ENCODE data around the gene TRIM69. TPM values are rescaled to one million over a fixed set of nuclear protein-coding genes. Genes with fewer than 3 reads are reported as not detected.

Gene TRIM69
- total and polyA plus RNA-seq, 2 of the 8 experiments (the other 6 are each of a cell fraction or from before 2014, with no cell fraction given) = 4.3 to 6.2 TPM

DNA sequence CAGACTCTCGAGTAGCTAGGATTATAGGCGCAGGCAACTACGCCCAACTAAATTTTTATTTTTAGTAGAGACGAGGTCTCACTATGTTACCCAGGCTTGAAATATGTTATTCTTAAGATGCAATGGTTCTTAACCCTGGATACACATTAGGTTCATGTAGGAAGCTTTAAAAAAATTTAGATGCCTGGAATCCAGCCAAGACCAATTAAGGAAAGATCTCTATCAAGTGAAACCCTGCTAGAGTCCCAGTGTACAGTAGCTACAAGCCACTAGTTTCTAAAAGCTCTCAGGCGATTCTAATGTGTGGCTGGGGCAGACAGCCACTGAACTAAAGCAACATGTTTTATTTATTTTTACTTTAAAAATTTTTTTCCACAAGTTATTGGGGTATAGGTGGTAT is 33.2 kb downstream of the TRIM69 start:
- POLR2A ChIA-PET (ENCODE audit: partially characterized antibody) = no interaction called here
- no peak overlapping the region for H2BK15ac ChIP-seq (ENCODE audit: low read length)

More for the DNA sequence above, 33.2 kb downstream of the TRIM69 start:
- Histone ChIP-seq H2BK20ac (ENCODE audit: low read length) (no peak overlapping the region), H3K56ac (replicated peaks; ENCODE audit: insufficient read length, low read depth, low read length) (no peak overlapping the region), H3K18ac (ENCODE audit: extremely low read depth, low read length) (no peak overlapping the region), H4K5ac (ENCODE audit: insufficient read length, low read depth, low read length) (no peak overlapping the region), H3K36me3 (ENCODE audit: control insufficient read depth in 2 of 4, insufficient read depth in 4 of 4, low read length in 3 of 4) (no peaks in the 10 kb centered on the region), H2BK120ac (replicated peaks; ENCODE audit: low read depth, low read length) (no peak overlapping the region), H2AK5ac (ENCODE audit: low read depth, low read length) (no peak overlapping the region), H3K4me3 (ENCODE audit: extremely low read depth in 1 of 4, insufficient read depth in 2 of 4, low read depth in 3 of 4, low read length in 4 of 4) (no peak overlapping the region), H2AFZ (ENCODE audit: low read length) (no peak overlapping the region), H3K14ac (ENCODE audit: insufficient read length) (no peak overlapping the region), H3K23ac (ENCODE audit: insufficient read length) (no peak overlapping the region), H2BK12ac (ENCODE audit: low read depth, low read length) (no peak overlapping the region), H3K4me1 (replicated peaks in 1 of 4; ENCODE audit: control insufficient read depth in 3 of 4, insufficient read depth in 4 of 4, low read length in 3 of 4) (no peaks in the 10 kb centered on the region), H3K9me3 (ENCODE audit: insufficient read depth in 2 of 2, low read depth in 1 of 2, low read length in 1 of 2) (0 out of 4 replicates have a peak, but pooled peaks cover 0 to 4% of the 10 kb centered on the region in 2 experiments), H4K20me1 (replicated peaks in 1 of 2; ENCODE audit: control insufficient read depth in 1 of 2, insufficient read depth in 2 of 2, low read length in 2 of 2) (no peaks in the 10 kb centered on the region), H4K8ac (ENCODE audit: extremely low read depth, insufficient read depth, low read length) (no peak overlapping the region), H2BK5ac (ENCODE audit: low read depth, low read length) (no peak overlapping the region), H3K27ac (ENCODE audit: low read depth, low read length) (no peak overlapping the region), H3K4ac (replicated peaks; ENCODE audit: insufficient read length, low read depth, low read length) (no peak overlapping the region), H3K4me2 (ENCODE audit: insufficient read depth in 1 of 2, low read depth in 2 of 2, low read length in 2 of 2) (no peak overlapping the region), H3K9ac (replicated peaks in 1 of 4; ENCODE audit: extremely low read depth in 1 of 4, low read depth in 3 of 4, low read length in 3 of 4) (no peak overlapping the region), H3K79me1 (ENCODE audit: low read depth, low read length) (no peaks in the 10 kb centered on the region), H3K79me2 (ENCODE audit: control insufficient read depth in 1 of 2, insufficient read depth in 2 of 2, low read length in 2 of 2) (no peaks in the 10 kb centered on the region), H4K91ac (replicated peaks; ENCODE audit: insufficient read length, low read length) (no peak overlapping the region), H3K27me3 (replicated peaks in 1 of 4; ENCODE audit: control insufficient read depth in 3 of 4, extremely low read depth in 1 of 4, insufficient read depth in 3 of 4, low read length in 3 of 4) (no peaks in the 10 kb centered on the region), H3K23me2 (ENCODE audit: low read depth, low read length) (no peaks in the 10 kb centered on the region)
- 90% methylated on average over 5 of the region's 5 CpGs; no CpG with 5 or more reads in 1 of the 2 experiments for WGBS, 2 experiments (ENCODE audit: extremely low coverage in 1 of 2, insufficient coverage in 1 of 2, insufficient read length in 1 of 2, insufficient replicate concordance in 2 of 2, low coverage in 1 of 2, low lambda C conversion rate in 2 of 2, missing lambda C conversion rate in 1 of 2)
- CTCF ChIA-PET (ENCODE audit: partially characterized antibody) = interaction anchor here (1.3 kb wide), 1 partner anchor 13 kb away, joined by 3 read pairs; no protein-coding TSS in a partner anchor
- FAIRE-seq (no peak), DNase-seq (ENCODE audit: low read depth in 1 of 2, low spot score in 2 of 2) (no peak)
- TF ChIP-seq SAP30 (IDR thresholded peaks at IDR 0.05; ENCODE audit: insufficient read depth, insufficient replicate concordance, low read length) (no peak), RFX5 (IDR thresholded peaks at IDR 0.05; ENCODE audit: borderline replicate concordance, low read depth, low read length) (no peak), MAFK (IDR thresholded peaks at IDR 0.05; ENCODE audit: low read depth, low read length) (no peak), SIRT6 (IDR thresholded peaks at IDR 0.05; ENCODE audit: low read length) (no peak), JUND (IDR thresholded peaks at IDR 0.05; ENCODE audit: low read length) (no peak), SIN3A (conservative IDR thresholded peaks at IDR 0.05 in 1 of 2, IDR thresholded peaks at IDR 0.05 in 1 of 2; ENCODE audit: low read depth in 1 of 2, low read length in 2 of 2) (no peak), SRF (IDR thresholded peaks at IDR 0.05; ENCODE audit: low read depth, low read length) (no peak)

Data from H1 (cell line).